Spleen (tissue), 11 donors: ENCODE results near the gene CDC42EP3. TPM values are rescaled to one million over a fixed set of nuclear protein-coding genes. Genes with fewer than 3 reads are reported as not detected.

Experiments used
- DNase-seq: peaks from one replicate; pipeline ENCODE4 v3.0.0-alpha.2; 2020
- H3K27ac ChIP-seq, 8 donors: fragments of 200-600 bp; sonication (generic) in 7 of 8; 1 replicate in 4 of 8; 2 replicates in 4 of 8; pipeline versions ENCODE4 v1.5.0 to v1.8.0; 2016 to 2021; ENCODE audit warnings: inconsistent platforms in 4 of 8, mild to moderate bottlenecking in 4 of 8, moderate library complexity in 1 of 8
- H3K27me3 ChIP-seq, 7 donors: fragments of 200-600 bp; sonication (generic) in 6 of 7; replicated peaks in 1 of 7; 1 replicate in 4 of 7; 2 replicates in 3 of 7; pipeline versions ENCODE4 v1.5.0 to v1.8.0; 2016 to 2021; ENCODE audit warnings: inconsistent platforms in 3 of 7, mild to moderate bottlenecking in 1 of 7
- H3K36me3 ChIP-seq, 6 donors: fragments of 200-600 bp; sonication (generic) in 5 of 6; 1 replicate in 4 of 6; 2 replicates in 2 of 6; pipeline versions ENCODE4 v1.5.0 to v1.8.0; 2016 to 2021; ENCODE audit warnings: inconsistent platforms in 2 of 6
- H3K4me1 ChIP-seq, 6 donors: fragments of 200-600 bp; sonication (generic) in 5 of 6; 1 replicate in 3 of 6; 2 replicates in 3 of 6; pipeline versions ENCODE4 v1.5.0 to v1.8.0; 2016 to 2021; ENCODE audit warnings: inconsistent platforms in 3 of 6
- H3K4me3 ChIP-seq, 8 donors: fragments of 200-600 bp; sonication (generic) in 7 of 8; 1 replicate in 4 of 8; 2 replicates in 4 of 8; pipeline versions ENCODE4 v1.5.0 to v1.8.0; 2016 to 2021; ENCODE audit warnings: inconsistent platforms in 4 of 8, mild to moderate bottlenecking in 4 of 8, moderate library complexity in 2 of 8
- H3K9me3 ChIP-seq, 8 donors: fragments of 200-600 bp; sonication (generic) in 7 of 8; 1 replicate in 4 of 8; 2 replicates in 4 of 8; pipeline versions ENCODE4 v1.5.0 to v1.8.0; 2016 to 2021; ENCODE audit warnings: inconsistent platforms in 4 of 8
- CTCF ChIP-seq, 11 experiments: fragments of 200-600 bp in 7 of 11; fragments of 450-650 bp in 4 of 11; sonication (generic) in 4 of 11; IDR thresholded peaks in 8 of 11; conservative IDR thresholded peaks in 3 of 11; 1 replicate in 7 of 11; 2 replicates in 4 of 11; pipeline versions ENCODE4 v1.4.0 to v1.8.0; 2016 to 2021; ENCODE audit warnings: antibody characterized with exemption in 11 of 11, inconsistent platforms in 4 of 11, mild to moderate bottlenecking in 1 of 11
- POLR2A ChIP-seq, 3 donors: fragments of 450-650 bp; IDR thresholded peaks; one replicate each; pipeline ENCODE4 v1.5.1; 2017; ENCODE audit warnings: antibody characterized with exemption in 3 of 3, mild to moderate bottlenecking in 1 of 3
- POLR2AphosphoS5 ChIP-seq, 3 donors: sonication (generic); formaldehyde crosslinking; IDR thresholded peaks; one replicate each; pipeline ENCODE4 v1.5.1; 2017; ENCODE audit warnings: antibody characterized with exemption in 3 of 3
- WGBS, 5 donors: extraction: QIAGEN DNeasy Blood & Tissue Kit in 3 of 5; methylation state at CpG; one replicate each; pipeline versions ENCODE4 v1.1.5 to v1.1.7; 2013 to 2018; 5-methylcytosine and 5-hydroxymethylcytosine counted together
- intact Hi-C: fragments of 100-400 bp; cut with DNase I; formaldehyde crosslinking; loops from one replicate; pipeline ENCODE4 v1.15.0; 2023; ENCODE audit warnings: low total_unique reads
- polyA plus RNA-seq, 3 donors: library from polyadenylated mRNA; stranded (reverse); fragments of 200-250 nt; gene quantifications; one replicate each; pipeline ENCODE4 v1.2.1, GENCODE V29; 2013
- total RNA-seq, 7 donors: library from RNA; depleted of rRNA in 3 of 7; stranded (reverse); fragments of >200 nt in 3 of 7; fragmentation: NEBNext Ultra II Directional in 4 of 7; extraction: Animal tissue kit (Norgen Biotek cat#: 25700) in 4 of 7; gene quantifications; one replicate each; pipeline versions ENCODE4 v1.1.0 to v1.2.1, GENCODE V29; 2016 to 2021
- donor health status: healthy with polysubstance abuse.
- donor health status: DM: no; HTN: no; CAD: no; lungs with moderate emphysema.
- donor health status: DM: no; HTN: no; CAD: no.
- donor health status: Bipolar disorder and iron deficiency.
- donor health status: healthy.
- donor health status: DM: no; HTN: no; CAD: no.
- donor health status: DM: yes; HTN: yes; CAD: no.

Gene CDC42EP3
- total and polyA plus RNA-seq, 10 donors, result 9.5 to 57.2 (median 41.2) TPM

GRCh38 chr2:37649518-37649917, 21.9 kb downstream of the CDC42EP3 start:
- 82 to 98% (median 88%) methylated on average over 3 of the region's 3 CpGs for WGBS, 5 donors
- Histone ChIP-seq H3K4me3 (no peak overlapping the region), H3K27ac (peak overlapping the region in 7 of 8 donors; percentile 24 to 91 (median 78)), H3K36me3 (peaks cover 0 to 36% (median 9%) of the 10 kb centered on the region in 6 donors), H3K27me3 (no peaks in the 10 kb centered on the region), H3K4me1 (peaks cover 42 to 100% (median 94%) of the 10 kb centered on the region in 6 donors), H3K9me3 (peaks cover 0 to 8% (median 0%) of the 10 kb centered on the region in 8 donors)
- intact Hi-C loops, result no loop called here
- no peak for DNase-seq
- TF ChIP-seq POLR2A (IDR thresholded peaks at IDR 0.05) (no peak), CTCF (IDR thresholded peaks at IDR 0.05 in 8 of 11, conservative IDR thresholded peaks at IDR 0.05 in 3 of 11) (no peak), POLR2AphosphoS5 (IDR thresholded peaks at IDR 0.05) (peak in 1 of 3 donors; percentile 51)

GRCh38 chr2:37648331-37649011, 23.0 kb downstream of the CDC42EP3 start:
- no peak for TF ChIP-seq POLR2A (IDR thresholded peaks at IDR 0.05)
- peak; percentile 75 to 86 (median 77) for TF ChIP-seq POLR2AphosphoS5 (IDR thresholded peaks at IDR 0.05)
- peak in 9 of 11 experiments; percentile 44 to 73 (median 57) for TF ChIP-seq CTCF (IDR thresholded peaks at IDR 0.05 in 8 of 11, conservative IDR thresholded peaks at IDR 0.05 in 3 of 11)
- intact Hi-C loops, result no loop called here
- Histone ChIP-seq H3K27me3 (no peaks in the 10 kb centered on the region), H3K9me3 (peaks cover 0 to 8% (median 0%) of the 10 kb centered on the region in 8 donors), H3K4me3 (peak overlapping the region in 2 of 8 donors; percentile 9 to 53), H3K36me3 (peaks cover 0 to 46% (median 9%) of the 10 kb centered on the region in 6 donors), H3K4me1 (peaks cover 39 to 100% (median 92%) of the 10 kb centered on the region in 6 donors), H3K27ac (peak overlapping the region; percentile 43 to 91 (median 74))
- DNase-seq, result peak; percentile 90
- whole genome bisulfite sequencing, 5 donors, result 20 to 35% (median 26%) methylated on average over 9 of the region's 9 CpGs

GRCh38 chr2:37647971-37648330, 23.5 kb downstream of the CDC42EP3 start:
- TF ChIP-seq CTCF (IDR thresholded peaks at IDR 0.05 in 8 of 11, conservative IDR thresholded peaks at IDR 0.05 in 3 of 11), result no peak
- TF ChIP-seq POLR2AphosphoS5 (IDR thresholded peaks at IDR 0.05), result no peak
- no peak for TF ChIP-seq POLR2A (IDR thresholded peaks at IDR 0.05)
- 68 to 88% (median 77%) methylated on average over 2 of the region's 2 CpGs for WGBS, 5 donors
- intact Hi-C loops, result no loop called here
- peaks cover 35 to 100% (median 92%) of the 10 kb centered on the region in 6 donors for H3K4me1 ChIP-seq
- H3K9me3 ChIP-seq, result peaks cover 0 to 8% (median 0%) of the 10 kb centered on the region in 8 donors
- H3K27ac ChIP-seq, result peak overlapping the region; percentile 43 to 91 (median 74)
- no peaks in the 10 kb centered on the region for H3K27me3 ChIP-seq
- H3K36me3 ChIP-seq, result peaks cover 0 to 50% (median 9%) of the 10 kb centered on the region in 6 donors
- peak overlapping the region in 2 of 8 donors; percentile 9 to 53 for H3K4me3 ChIP-seq
- DNase-seq, result no peak

- no peak for TF ChIP-seq POLR2A (IDR thresholded peaks at IDR 0.05)
- TF ChIP-seq POLR2AphosphoS5 (IDR thresholded peaks at IDR 0.05), result peak in 1 of 3 donors; percentile 42
- Histone ChIP-seq H3K4me1 (peaks cover 20 to 92% (median 78%) of the 10 kb centered on the region in 6 donors), H3K9me3 (peaks cover 0 to 8% (median 0%) of the 10 kb centered on the region in 8 donors), H3K27me3 (no peaks in the 10 kb centered on the region), H3K27ac (peak overlapping the region in 6 of 8 donors; percentile 3 to 91 (median 80)), H3K4me3 (no peak overlapping the region), H3K36me3 (peaks cover 0 to 70% (median 9%) of the 10 kb centered on the region in 6 donors)
- no peak for DNase-seq
- 91 to 98% (median 97%) methylated on average over 9 of the region's 9 CpGs for WGBS, 5 donors
- intact Hi-C loops, result no loop called here
Observed at GRCh38 chr2:37645836-37646235, 25.6 kb downstream of the CDC42EP3 start.
